A549 (cell line): Measurements from ENCODE around the gene MEGF8. TPM values are rescaled to one million over a fixed set of nuclear protein-coding genes. Genes with fewer than 3 reads are reported as not detected.

ENCODE experiments used
- ATAC-seq, 2 experiments: fragments of 200-7000 bp in 1 of 2; fragments of >200 bp in 1 of 2; cut with Nextera tagmentation in 1 of 2; cut with Tn5 transposase in 1 of 2; 3 replicates each; pipeline versions ENCODE4 v1.8.0 to v1.9.1; 2018 to 2020; ENCODE audit warnings: mild to moderate bottlenecking in 1 of 2, moderate library complexity in 1 of 2
- CTCF ChIA-PET: fragments of 300-600 bp; sonication (Branson Sonifier 250); formaldehyde crosslinking; extraction: SDS; loops from one replicate; lab custom pipeline; 2021; ENCODE audit warnings: antibody characterized with exemption, inconsistent platforms; lab: Yijun Ruan, JAX
- POLR2A ChIA-PET: fragments of 350-600 bp; formaldehyde crosslinking; extraction: SDS; loops from one replicate; lab custom pipeline; 2021; ENCODE audit warnings: antibody characterized with exemption, inconsistent platforms; lab: Yijun Ruan, JAX
- DNase-seq, 2 experiments: peaks; one replicate each; pipeline versions ENCODE4 v3.0.0 to v3.0.0-alpha.2; 2011 to 2016; ENCODE audit warnings: low read depth in 1 of 2, low spot score in 1 of 2
- FAIRE-seq: peaks from 2 replicates; lab custom pipeline; 2011; peaks lifted over from hg19 to GRCh38; lab: Jason Lieb, UNC
- H3K27ac ChIP-seq, 2 experiments: fragments of >200 bp; sonication (Bioruptor Twin); formaldehyde crosslinking; 3 replicates each; pipeline ENCODE4 v1.5.1; 2016 to 2017
- H3K4me1 ChIP-seq: fragments of >200 bp; sonication (Bioruptor Twin); formaldehyde crosslinking; 3 replicates; pipeline ENCODE4 v1.6.1; 2016
- H3K4me2 ChIP-seq: fragments of >200 bp; sonication (Bioruptor Twin); formaldehyde crosslinking; 3 replicates; pipeline ENCODE4 v1.6.1; 2016
- H3K4me3 ChIP-seq: fragments of >200 bp; sonication (Bioruptor Twin); formaldehyde crosslinking; 3 replicates; pipeline ENCODE4 v1.5.1; 2016
- H3K9me3 ChIP-seq: fragments of >200 bp; sonication (Bioruptor Twin); formaldehyde crosslinking; 3 replicates; pipeline ENCODE4 v1.6.1; 2016
- CBX2 ChIP-seq: fragments of 200-600 bp; sonication (generic); IDR thresholded peaks from 2 replicates; pipeline ENCODE4 v1.6.1; 2016; ENCODE audit warnings: low read depth, mild to moderate bottlenecking, borderline replicate concordance
- CEBPB ChIP-seq, 2 experiments: fragments of >200 bp in 1 of 2; sonication (Bioruptor Twin) in 1 of 2; formaldehyde crosslinking in 1 of 2; IDR thresholded peaks; 2 replicates each; pipeline ENCODE4 v1.6.1; 2012 to 2016
- CHD2 ChIP-seq: fragments of 150-350 bp; IDR thresholded peaks from 2 replicates; pipeline ENCODE4 v1.6.1; 2014; ENCODE audit warnings: low read length; ENCODE audit not compliant: partially characterized antibody
- EHF ChIP-seq: fragments of 250-450 bp; sonication (Bioruptor Pico); IDR thresholded peaks from 2 replicates; pipeline ENCODE4 v1.5.0; 2020; ENCODE audit warnings: mild to moderate bottlenecking
- EHMT2 ChIP-seq: fragments of 200-600 bp; sonication (generic); IDR thresholded peaks from 2 replicates; pipeline ENCODE4 v1.6.1; 2016; ENCODE audit warnings: antibody characterized with exemption, low read depth, mild to moderate bottlenecking, moderate library complexity
- GATA3 ChIP-seq: IDR thresholded peaks from 2 replicates; pipeline ENCODE4 v1.6.1; 2012; ENCODE audit warnings: borderline replicate concordance
- HMGXB4 ChIP-seq: fragments of 250-450 bp; sonication (Bioruptor Pico); IDR thresholded peaks from 2 replicates; pipeline ENCODE4 v1.5.0; 2021; ENCODE audit warnings: mild to moderate bottlenecking, moderate library complexity, borderline replicate concordance
- HOXB5 ChIP-seq: fragments of 250-450 bp; sonication (Bioruptor Pico); IDR thresholded peaks from 2 replicates; pipeline ENCODE4 v1.5.0; 2020; ENCODE audit warnings: mild to moderate bottlenecking, moderate library complexity
- JUN ChIP-seq, 2 experiments: fragments of >200 bp; sonication (Bioruptor Twin); formaldehyde crosslinking; IDR thresholded peaks; 2 replicates in 1 of 2; 3 replicates in 1 of 2; pipeline ENCODE4 v1.6.1; 2016 to 2017
- JUNB ChIP-seq: fragments of >200 bp; sonication (Bioruptor Twin); formaldehyde crosslinking; IDR thresholded peaks from 2 replicates; pipeline ENCODE4 v1.6.1; 2016
- KDM5A ChIP-seq: fragments of 200-600 bp; sonication (generic); IDR thresholded peaks from 2 replicates; pipeline ENCODE4 v1.6.1; 2016; ENCODE audit warnings: antibody characterized with exemption, mild to moderate bottlenecking
- MAFK ChIP-seq: fragments of 450-650 bp; IDR thresholded peaks from 2 replicates; pipeline ENCODE4 v1.6.1; 2014; ENCODE audit not compliant: partially characterized antibody
- MAZ ChIP-seq: fragments of 150-350 bp; IDR thresholded peaks from 2 replicates; pipeline ENCODE4 v1.6.1; 2014; ENCODE audit warnings: antibody characterized with exemption, low read depth, low read length, borderline replicate concordance
- MYC ChIP-seq: IDR thresholded peaks from 2 replicates; pipeline ENCODE4 v1.6.1; 2012; ENCODE audit warnings: mild to moderate bottlenecking, inconsistent platforms, low read length, improper control_type of control experiment, borderline replicate concordance
- REST ChIP-seq: fragments of 200-600 bp; sonication (generic); IDR thresholded peaks from 2 replicates; pipeline ENCODE4 v1.6.1; 2016; ENCODE audit warnings: antibody characterized with exemption, mild to moderate bottlenecking, moderate library complexity
- RFX5 ChIP-seq: fragments of 450-650 bp; IDR thresholded peaks from 2 replicates; pipeline ENCODE4 v1.7.1; 2014; ENCODE audit warnings: antibody characterized with exemption, mild to moderate bottlenecking, moderate library complexity
- SMC3 ChIP-seq: fragments of >200 bp; sonication (Bioruptor Twin); formaldehyde crosslinking; IDR thresholded peaks from 3 replicates; pipeline ENCODE4 v1.6.1; 2018; ENCODE audit warnings: inconsistent platforms
- SREBF2 ChIP-seq: fragments of 450-650 bp; IDR thresholded peaks from 2 replicates; pipeline ENCODE4 v1.6.1; 2014; ENCODE audit warnings: mild to moderate bottlenecking, moderate library complexity
- TP53 ChIP-seq: fragments of 250-450 bp; sonication (Bioruptor Pico); IDR thresholded peaks from 2 replicates; pipeline ENCODE4 v1.5.0; 2021; ENCODE audit warnings: mild to moderate bottlenecking, moderate library complexity
- USF2 ChIP-seq: fragments of 450-650 bp; IDR thresholded peaks from 2 replicates; pipeline ENCODE4 v1.6.1; 2014; ENCODE audit warnings: antibody characterized with exemption
- ZFP36 ChIP-seq: fragments of 450-650 bp; IDR thresholded peaks from 2 replicates; pipeline ENCODE4 v1.6.1; 2014; ENCODE audit warnings: borderline replicate concordance; ENCODE audit not compliant: partially characterized antibody
- ZNF302 ChIP-seq: fragments of 250-450 bp; sonication (Bioruptor Pico); IDR thresholded peaks from 2 replicates; pipeline ENCODE4 v1.9.0; 2021; ENCODE audit warnings: inconsistent platforms, mild to moderate bottlenecking, moderate library complexity
- WGBS: methylation state at CpG from one replicate; pipeline ENCODE4 v1.1.6; 2017; ENCODE audit errors: missing lambda C conversion rate; 5-methylcytosine and 5-hydroxymethylcytosine counted together
- polyA plus RNA-seq, 4 experiments: library from polyadenylated mRNA; depleted of rRNA in 3 of 4; stranded (reverse); fragments of >200 nt; fragmentation: RNase III in 1 of 4; extraction: RNeasy Plus Mini Kit Qiagen cat#74134 plus additional on column Dnase treatment in 1 of 4; gene quantifications; 2 replicates in 3 of 4; 3 replicates in 1 of 4; pipeline ENCODE4 v1.2.3, GENCODE V29; 2011 to 2017

Gene MEGF8
- polyA plus RNA-seq, 2 of the 4 experiments (the other 2 are of a cell fraction), result 10.4 to 27.2 TPM

GRCh38 chr19:42333975-42334696 is 8.7 kb downstream of the MEGF8 start:
- Histone ChIP-seq H3K9me3 (no peaks in the 10 kb centered on the region), H3K4me3 (no peak overlapping the region), H3K4me1 (no peaks in the 10 kb centered on the region), H3K4me2 (no peak overlapping the region), H3K27ac (no peak overlapping the region)
- WGBS, result 87% methylated on average over 21 of the region's 21 CpGs
- TF ChIP-seq JUN (IDR thresholded peaks at IDR 0.05) (no peak), CHD2 (no peak), HMGXB4 (CRISPR knock-in tag) (no peak), KDM5A (no peak), SREBF2 (no peak), MAZ (no peak), SMC3 (no peak), HOXB5 (CRISPR knock-in tag) (no peak), CBX2 (no peak), GATA3 (no peak), TP53 (CRISPR knock-in tag) (no peak), ZNF302 (no peak), MAFK (no peak), EHMT2 (no peak), EHF (no peak), CEBPB (IDR thresholded peaks at IDR 0.05) (no peak), RFX5 (no peak), MYC (no peak), REST (no peak), JUNB (no peak)
- DNase-seq (no peak), FAIRE-seq (no peak), ATAC-seq (peak in 1 of 2 experiments; percentile 3; a peak in 1 of 6 replicates)
- ChIA-PET CTCF (interaction anchor here (0.5 to 5.3 kb wide), 8 partner anchors 8 to 225 kb away, joined by 3 to 27 read pairs (median 4); no protein-coding TSS in a partner anchor), POLR2A (no interaction called here)

- WGBS, result 86% methylated on average over 13 of the region's 13 CpGs
- Histone ChIP-seq H3K27ac (no peak overlapping the region), H3K4me1 (no peaks in the 10 kb centered on the region), H3K4me3 (no peak overlapping the region), H3K4me2 (no peak overlapping the region), H3K9me3 (no peaks in the 10 kb centered on the region)
- FAIRE-seq (peak; percentile 84), DNase-seq (no peak), ATAC-seq (no peak)
- no peak for TF ChIP-seq ZFP36
- TF ChIP-seq USF2, result no peak
- POLR2A ChIA-PET, result no interaction called here
- CTCF ChIA-PET, result interaction anchor here (0.9 to 5.3 kb wide), 4 partner anchors 8 to 66 kb away, joined by 3 to 27 read pairs (median 8); no protein-coding TSS in a partner anchor
These were observed 9.4 kb downstream of the MEGF8 start for GRCh38 chr19:42334697-42335373.
